Transverse colon (tissue), 4 donors: ENCODE measurements around the gene ZMIZ1.

Source experiments
- EP300 ChIP-seq: sonication (generic); formaldehyde crosslinking; IDR thresholded peaks from one replicate; pipeline ENCODE4 v1.6.1; 2017; ENCODE audit warnings: antibody characterized with exemption, low read depth
- POLR2A ChIP-seq: fragments of 450-650 bp; IDR thresholded peaks from one replicate; pipeline ENCODE4 v1.6.1; 2016; ENCODE audit warnings: antibody characterized with exemption, mild to moderate bottlenecking, moderate library complexity
- POLR2AphosphoS5 ChIP-seq, 3 donors: sonication (generic); formaldehyde crosslinking; IDR thresholded peaks; one replicate each; pipeline ENCODE4 v1.6.1; 2016; ENCODE audit warnings: antibody characterized with exemption in 3 of 3
- TF ChIP-seq, protein P1 (sequence below), 5 experiments: fragments of 200-600 bp in 3 of 5; fragments of 450-650 bp in 2 of 5; sonication (generic) in 3 of 5; IDR thresholded peaks; 1 replicate in 2 of 5; 2 replicates in 3 of 5; pipeline ENCODE4 v1.5.1; 2016 to 2017; ENCODE audit warnings: antibody characterized with exemption in 5 of 5, inconsistent platforms in 3 of 5, mild to moderate bottlenecking in 2 of 5, moderate library complexity in 1 of 5

DNA sequence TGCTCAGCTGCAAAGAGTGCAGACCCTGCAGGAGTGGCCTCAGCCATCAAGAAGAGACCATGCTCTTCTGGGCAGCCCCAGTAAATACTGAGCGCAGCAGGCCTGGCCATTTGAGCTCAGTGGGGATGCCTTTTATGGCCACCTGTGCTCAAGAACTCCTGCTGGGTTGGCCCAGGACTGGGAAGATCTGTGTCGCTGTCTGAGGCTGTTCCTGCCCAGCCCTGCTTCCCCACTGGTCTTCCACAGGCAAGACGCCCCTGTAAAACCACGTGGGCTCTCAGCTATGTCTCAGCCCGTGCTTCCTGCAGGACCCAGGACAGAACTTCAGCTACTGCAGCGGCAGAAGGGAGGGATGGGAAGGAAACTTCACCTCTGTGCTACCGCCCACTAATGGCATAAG lies 268.0 kb downstream of the ZMIZ1 start:
- TF ChIP-seq, protein P1, sequence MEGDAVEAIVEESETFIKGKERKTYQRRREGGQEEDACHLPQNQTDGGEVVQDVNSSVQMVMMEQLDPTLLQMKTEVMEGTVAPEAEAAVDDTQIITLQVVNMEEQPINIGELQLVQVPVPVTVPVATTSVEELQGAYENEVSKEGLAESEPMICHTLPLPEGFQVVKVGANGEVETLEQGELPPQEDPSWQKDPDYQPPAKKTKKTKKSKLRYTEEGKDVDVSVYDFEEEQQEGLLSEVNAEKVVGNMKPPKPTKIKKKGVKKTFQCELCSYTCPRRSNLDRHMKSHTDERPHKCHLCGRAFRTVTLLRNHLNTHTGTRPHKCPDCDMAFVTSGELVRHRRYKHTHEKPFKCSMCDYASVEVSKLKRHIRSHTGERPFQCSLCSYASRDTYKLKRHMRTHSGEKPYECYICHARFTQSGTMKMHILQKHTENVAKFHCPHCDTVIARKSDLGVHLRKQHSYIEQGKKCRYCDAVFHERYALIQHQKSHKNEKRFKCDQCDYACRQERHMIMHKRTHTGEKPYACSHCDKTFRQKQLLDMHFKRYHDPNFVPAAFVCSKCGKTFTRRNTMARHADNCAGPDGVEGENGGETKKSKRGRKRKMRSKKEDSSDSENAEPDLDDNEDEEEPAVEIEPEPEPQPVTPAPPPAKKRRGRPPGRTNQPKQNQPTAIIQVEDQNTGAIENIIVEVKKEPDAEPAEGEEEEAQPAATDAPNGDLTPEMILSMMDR (IDR thresholded peaks at IDR 0.05): no peak
- TF ChIP-seq EP300 (no peak), POLR2AphosphoS5 (IDR thresholded peaks at IDR 0.05) (no peak), POLR2A (no peak)
